A549 (cell line): ENCODE measurements around the gene ZNF549.

ENCODE experiments used
- ESRRA ChIP-seq: fragments of 150-350 bp; IDR thresholded peaks from 2 replicates; pipeline ENCODE4 v1.6.1; 2014; ENCODE audit warnings: mild to moderate bottlenecking, low read length, borderline replicate concordance
- GATA3 ChIP-seq: IDR thresholded peaks from 2 replicates; pipeline ENCODE4 v1.6.1; 2012; ENCODE audit warnings: borderline replicate concordance
- HDAC2 ChIP-seq: fragments of 200-600 bp; sonication (generic); IDR thresholded peaks from 2 replicates; pipeline ENCODE4 v1.6.1; 2016
- KDM1A ChIP-seq: fragments of 200-600 bp; sonication (generic); IDR thresholded peaks from 2 replicates; pipeline ENCODE4 v1.6.1; 2016; ENCODE audit warnings: low read depth, mild to moderate bottlenecking
- POLR2A ChIP-seq: IDR thresholded peaks from 2 replicates; pipeline ENCODE4 v1.6.1; 2012; ENCODE audit warnings: mild to moderate bottlenecking, low read length
- RAD21 ChIP-seq, 2 experiments: fragments of >200 bp in 1 of 2; sonication (Bioruptor Twin) in 1 of 2; formaldehyde crosslinking in 1 of 2; IDR thresholded peaks in 1 of 2; conservative IDR thresholded peaks in 1 of 2; 2 replicates in 1 of 2; 3 replicates in 1 of 2; pipeline ENCODE4 v1.6.1; 2012 to 2018; ENCODE audit warnings: inconsistent platforms in 1 of 2
- RARB ChIP-seq: fragments of 250-450 bp; sonication (Bioruptor Pico); IDR thresholded peaks from 2 replicates; pipeline ENCODE4 v1.8.0; 2021; ENCODE audit warnings: mild to moderate bottlenecking, moderate library complexity
- SMC3 ChIP-seq: fragments of >200 bp; sonication (Bioruptor Twin); formaldehyde crosslinking; IDR thresholded peaks from 3 replicates; pipeline ENCODE4 v1.6.1; 2018; ENCODE audit warnings: inconsistent platforms
- ZSCAN20 ChIP-seq: fragments of 250-450 bp; sonication (Bioruptor Pico); IDR thresholded peaks from 2 replicates; pipeline ENCODE4 v1.8.0; 2022; ENCODE audit warnings: mild to moderate bottlenecking, moderate library complexity
- TF ChIP-seq, protein P1 (sequence below): fragments of >200 bp; sonication (Bioruptor Twin); formaldehyde crosslinking; IDR thresholded peaks from 3 replicates; pipeline ENCODE4 v1.5.1; 2016

DNA sequence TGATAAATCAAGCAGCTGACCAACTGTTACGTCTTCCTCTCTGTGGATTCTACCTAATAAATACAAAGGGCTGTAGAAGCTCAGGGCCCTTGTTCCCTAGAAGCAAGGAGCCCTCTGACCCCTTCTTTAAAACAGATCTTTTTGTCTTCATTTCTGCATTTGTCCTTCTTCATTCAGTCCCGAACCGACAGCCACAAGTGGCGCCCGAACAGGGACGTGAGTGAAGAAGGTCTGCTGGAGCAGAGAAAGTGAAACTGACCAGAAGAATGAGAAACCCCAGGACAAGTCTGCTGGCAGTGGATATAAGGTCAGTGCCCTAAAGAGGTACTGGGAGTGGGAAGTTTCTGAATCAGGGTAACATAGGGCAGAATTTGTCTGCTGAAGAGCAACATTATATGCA, 14.3 kb upstream of the ZNF549 start:
- TF ChIP-seq, protein P1, sequence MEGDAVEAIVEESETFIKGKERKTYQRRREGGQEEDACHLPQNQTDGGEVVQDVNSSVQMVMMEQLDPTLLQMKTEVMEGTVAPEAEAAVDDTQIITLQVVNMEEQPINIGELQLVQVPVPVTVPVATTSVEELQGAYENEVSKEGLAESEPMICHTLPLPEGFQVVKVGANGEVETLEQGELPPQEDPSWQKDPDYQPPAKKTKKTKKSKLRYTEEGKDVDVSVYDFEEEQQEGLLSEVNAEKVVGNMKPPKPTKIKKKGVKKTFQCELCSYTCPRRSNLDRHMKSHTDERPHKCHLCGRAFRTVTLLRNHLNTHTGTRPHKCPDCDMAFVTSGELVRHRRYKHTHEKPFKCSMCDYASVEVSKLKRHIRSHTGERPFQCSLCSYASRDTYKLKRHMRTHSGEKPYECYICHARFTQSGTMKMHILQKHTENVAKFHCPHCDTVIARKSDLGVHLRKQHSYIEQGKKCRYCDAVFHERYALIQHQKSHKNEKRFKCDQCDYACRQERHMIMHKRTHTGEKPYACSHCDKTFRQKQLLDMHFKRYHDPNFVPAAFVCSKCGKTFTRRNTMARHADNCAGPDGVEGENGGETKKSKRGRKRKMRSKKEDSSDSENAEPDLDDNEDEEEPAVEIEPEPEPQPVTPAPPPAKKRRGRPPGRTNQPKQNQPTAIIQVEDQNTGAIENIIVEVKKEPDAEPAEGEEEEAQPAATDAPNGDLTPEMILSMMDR, result no peak
- TF ChIP-seq ESRRA (no peak), RARB (CRISPR knock-in tag) (no peak), ZSCAN20 (CRISPR knock-in tag) (no peak), GATA3 (no peak), SMC3 (no peak), HDAC2 (no peak), POLR2A (no peak), KDM1A (no peak), RAD21 (conservative IDR thresholded peaks at IDR 0.05 in 1 of 2, IDR thresholded peaks at IDR 0.05 in 1 of 2) (no peak)
